Non-pigmented ciliary epithelial cell (primary cell): ENCODE results near the gene PITRM1.

Experiments
- DNase-seq: peaks from one replicate; pipeline ENCODE4 v3.0.0-alpha.2; 2010; ENCODE audit warnings: low read depth

The PITRM1 gene

GRCh38 chr10:3139216-3139910 lies 33.2 kb downstream of the PITRM1 start:
- DNase-seq, result no peak

- DNase-seq, result no peak
Measured at GRCh38 chr10:3137958-3138726, 34.4 kb downstream of the PITRM1 start.

DNA sequence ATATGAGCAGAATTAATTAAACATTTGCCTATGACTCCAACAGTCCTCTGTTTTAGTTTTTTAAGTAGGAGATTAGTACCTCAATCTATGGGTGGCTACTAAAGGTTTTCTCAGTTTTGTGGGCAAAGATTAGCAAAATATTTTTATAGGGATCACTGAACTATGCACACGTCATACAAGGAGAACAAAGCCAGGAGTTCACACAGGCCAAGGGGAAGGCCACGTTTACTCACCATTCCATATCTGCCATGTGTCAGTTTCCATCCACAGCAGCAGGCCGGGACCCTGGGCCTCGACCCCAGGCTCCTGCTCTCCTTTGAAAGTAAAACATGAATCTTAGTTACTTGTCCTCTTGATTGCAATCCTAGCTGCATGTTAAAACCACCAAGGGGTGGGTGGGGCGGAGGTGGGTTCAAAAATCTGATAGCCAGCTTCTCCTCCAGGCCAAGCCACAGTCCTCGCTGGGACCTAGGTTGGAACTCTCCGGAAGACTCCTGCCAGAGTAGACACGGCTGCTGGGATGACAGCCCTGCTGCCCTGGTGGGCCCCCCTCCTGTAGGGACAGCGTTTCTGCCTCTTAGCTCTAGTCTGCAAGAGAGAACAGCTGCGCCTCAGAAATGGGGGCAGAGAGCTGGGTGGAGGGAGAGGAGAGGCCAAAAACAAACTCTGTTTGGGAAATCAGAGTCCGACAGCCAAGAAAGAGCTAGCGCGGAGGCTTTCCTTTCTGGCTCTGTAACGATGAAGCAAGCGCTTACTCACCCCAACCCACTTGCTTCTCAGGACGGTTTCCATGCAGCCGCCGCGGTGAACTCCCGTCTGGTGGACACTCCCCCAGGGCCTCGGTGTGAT lies 35.6 kb downstream of the PITRM1 start:
- DNase-seq, result no peak

DNA sequence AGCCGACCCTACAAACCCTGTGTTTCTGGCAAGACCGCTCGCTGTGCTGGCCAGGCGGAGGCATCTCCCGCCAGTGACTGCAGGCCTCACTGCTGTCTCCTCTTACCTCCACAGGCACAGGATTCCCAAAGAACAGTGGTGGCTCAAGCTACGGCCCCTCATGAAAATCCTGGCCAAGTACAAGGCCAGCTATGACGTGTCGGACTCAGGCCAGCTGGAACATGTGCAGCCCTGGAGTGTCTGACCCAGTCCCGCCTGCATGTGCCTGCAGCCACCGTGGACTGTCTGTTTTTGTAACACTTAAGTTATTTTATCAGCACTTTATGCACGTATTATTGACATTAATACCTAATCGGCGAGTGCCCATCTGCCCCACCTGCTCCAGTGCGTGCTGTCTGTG lies 36.2 kb downstream of the PITRM1 start:
- no peak for DNase-seq

DNA sequence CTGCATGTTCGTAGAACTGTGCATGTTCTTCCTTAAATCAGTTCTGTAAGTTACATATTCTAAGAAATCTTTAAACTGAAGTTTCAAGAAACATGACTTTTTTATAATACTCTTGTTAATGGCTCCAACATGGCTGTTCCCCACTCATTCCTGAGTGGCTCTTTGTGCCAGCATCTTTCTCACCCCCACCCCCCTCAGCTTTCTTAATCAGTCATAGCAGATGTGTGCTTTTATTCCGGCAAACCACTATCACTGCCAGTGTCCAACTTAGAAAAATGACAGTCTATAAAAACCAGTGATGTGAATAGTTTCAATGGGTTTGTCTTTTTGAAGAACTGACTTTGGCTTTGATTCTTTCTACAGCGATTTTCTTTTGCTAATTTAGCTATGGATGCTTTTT lies 37.6 kb downstream of the PITRM1 start:
- DNase-seq, result no peak

- no peak for DNase-seq
Measured at GRCh38 chr10:3133948-3134347, 38.6 kb downstream of the PITRM1 start.

GRCh38 chr10:3132036-3133025 lies 40.3 kb downstream of the PITRM1 start:
- DNase-seq, result no peak

DNA sequence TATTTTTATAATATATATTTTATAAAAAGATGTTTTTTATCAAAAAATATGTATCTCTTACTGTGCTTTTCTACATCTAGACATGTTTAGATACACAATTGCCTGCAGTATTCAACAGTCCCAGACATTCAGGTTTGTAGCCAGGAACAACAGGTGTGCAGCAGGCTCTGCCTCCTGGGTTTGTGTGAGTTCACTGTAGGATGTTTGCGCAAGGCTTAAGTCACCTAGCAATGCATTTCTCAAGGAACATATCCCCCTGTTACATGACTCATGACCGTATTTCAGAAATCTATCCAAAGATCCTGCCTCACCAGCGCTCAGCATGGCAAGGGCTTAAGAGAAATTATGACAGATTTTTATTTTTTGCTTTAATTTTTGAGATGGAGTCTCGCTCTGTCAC lies 41.5 kb downstream of the PITRM1 start:
- DNase-seq, result no peak

DNA sequence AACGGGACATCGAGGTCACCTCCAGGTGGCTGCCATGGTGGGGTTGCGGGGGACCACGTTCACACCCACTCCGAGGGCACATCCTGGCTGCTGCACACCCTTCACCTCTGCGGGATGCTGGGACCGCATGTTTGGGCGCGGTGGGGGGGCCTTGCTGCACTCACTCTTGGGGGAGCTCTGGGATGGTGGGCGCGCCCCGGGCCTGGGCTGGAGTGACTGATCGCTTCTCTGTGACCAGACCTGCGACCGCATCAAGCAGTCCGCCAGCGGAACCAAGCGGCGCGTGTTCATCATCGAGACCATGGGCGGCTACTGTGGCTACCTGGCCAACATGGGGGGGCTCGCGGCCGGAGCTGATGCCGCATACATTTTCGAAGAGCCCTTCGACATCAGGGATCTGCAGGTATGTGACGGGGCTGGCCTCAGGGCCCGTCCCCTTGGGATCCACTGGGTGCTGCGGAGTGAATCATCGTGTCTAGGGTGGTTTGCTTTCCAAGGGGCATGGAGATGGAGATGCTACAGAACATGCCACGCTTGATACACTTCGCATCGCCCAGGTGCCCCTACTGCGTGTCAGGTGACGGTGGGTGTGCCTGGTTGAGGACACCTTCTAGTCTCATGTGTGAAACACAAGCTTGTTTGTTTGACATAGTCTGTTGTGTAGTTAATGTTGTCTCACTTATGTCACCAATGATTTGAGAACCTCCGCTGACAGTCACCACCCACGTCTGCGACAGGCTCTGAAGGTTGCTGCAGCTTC lies 42.8 kb downstream of the PITRM1 start:
- DNase-seq, result no peak

GRCh38 chr10:3128379-3129130 lies 44.0 kb downstream of the PITRM1 start:
- no peak for DNase-seq

DNA sequence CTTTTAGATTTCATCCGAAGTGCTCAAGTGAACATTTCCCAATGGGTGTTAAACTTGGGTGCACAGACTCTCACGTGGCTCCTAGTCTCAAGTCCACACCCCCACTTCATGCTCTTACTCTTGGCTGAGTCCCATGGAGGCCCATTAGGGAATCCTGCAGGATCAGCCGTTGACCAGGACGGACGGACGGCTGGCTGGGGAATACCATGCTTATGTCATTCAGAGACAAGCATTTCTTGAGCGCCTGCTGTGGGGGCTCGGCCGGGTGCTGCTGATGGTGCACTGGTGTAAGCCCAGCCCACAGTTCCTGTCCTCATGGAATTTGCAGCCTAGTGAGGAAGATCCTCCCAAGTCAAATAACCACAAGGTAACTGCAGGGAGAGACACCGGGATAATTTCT lies 44.7 kb downstream of the PITRM1 start:
- no peak for DNase-seq

- no peak for DNase-seq
Measured at GRCh38 chr10:3126741-3127346, 45.7 kb downstream of the PITRM1 start.

DNA sequence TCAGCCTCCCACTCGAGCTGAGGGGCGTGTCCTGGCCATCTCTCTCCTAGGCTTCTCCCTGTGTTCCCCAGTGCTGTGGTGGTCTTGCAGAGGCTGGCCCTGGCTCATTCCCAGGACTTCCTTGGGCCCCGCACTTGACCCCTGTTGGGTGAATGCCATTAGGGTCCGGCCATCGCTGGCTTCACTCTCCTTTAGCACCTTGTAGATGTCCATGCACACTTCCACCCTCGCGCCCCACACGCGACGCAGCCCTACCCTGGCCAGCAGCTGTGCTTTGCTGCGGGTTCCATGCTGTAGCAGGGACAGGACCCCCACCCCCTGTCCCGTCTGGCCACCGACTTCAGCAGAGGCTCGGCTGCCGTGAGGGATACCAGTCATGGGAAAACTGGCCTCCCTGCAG lies 46.3 kb downstream of the PITRM1 start:
- DNase-seq, result no peak

- no peak for DNase-seq
Measured at GRCh38 chr10:3125527-3126170, 46.9 kb downstream of the PITRM1 start.

GRCh38 chr10:3124412-3125175 lies 48.0 kb downstream of the PITRM1 start:
- no peak for DNase-seq

GRCh38 chr10:3123571-3124411 lies 48.8 kb downstream of the PITRM1 start:
- no peak for DNase-seq

- DNase-seq, result no peak
Measured at GRCh38 chr10:3122486-3123205, 49.9 kb downstream of the PITRM1 start.
